ENCODE data around the gene ABAT.
"Not testable (repeated sequence)": the region's sequence is repeated elsewhere in the genome, so short reads cannot be mapped to it uniquely, and the experiment has no call there.

- not testable (repeated sequence) for TF ChIP-seq POLR2A, CTCF, POLR2AphosphoS5 (IDR thresholded peaks at IDR 0.05)
Measured at GRCh38 chr16:8705100-8705822, 30.8 kb downstream of the ABAT start.
